Stimulated activated CD8-positive, alpha-beta memory T cell treated with anti-CD3 and anti-CD28 coated beads, Interleukin-4, amount 100 ng/mL, for 48 hours (primary cell): ENCODE measurements around the gene AKR7A2.
"Not testable (repeated sequence)": the region's sequence is repeated elsewhere in the genome, so short reads cannot be mapped to it uniquely, and the experiment has no call there.

ENCODE experiments used
- DNase-seq: peaks from one replicate; pipeline ENCODE4 v3.0.0-alpha.2; 2020

The AKR7A2 gene

DNA sequence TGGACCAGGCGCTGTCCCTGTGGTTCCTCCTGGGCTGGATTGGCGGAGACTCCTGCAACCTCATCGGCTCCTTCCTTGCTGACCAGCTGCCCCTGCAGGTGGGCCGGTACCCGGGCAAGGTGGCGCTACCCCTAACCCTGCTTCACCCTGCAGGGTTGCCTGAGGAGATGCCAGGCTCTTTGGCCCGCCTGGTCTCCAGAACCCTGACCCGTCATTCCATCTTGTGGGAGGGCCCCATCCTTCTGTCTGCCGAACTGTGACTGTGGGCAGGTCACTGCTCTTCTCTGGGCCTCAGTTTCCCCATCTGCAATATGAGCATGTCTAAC, 12.7 kb upstream of the AKR7A2 start:
- no peak for DNase-seq

DNA sequence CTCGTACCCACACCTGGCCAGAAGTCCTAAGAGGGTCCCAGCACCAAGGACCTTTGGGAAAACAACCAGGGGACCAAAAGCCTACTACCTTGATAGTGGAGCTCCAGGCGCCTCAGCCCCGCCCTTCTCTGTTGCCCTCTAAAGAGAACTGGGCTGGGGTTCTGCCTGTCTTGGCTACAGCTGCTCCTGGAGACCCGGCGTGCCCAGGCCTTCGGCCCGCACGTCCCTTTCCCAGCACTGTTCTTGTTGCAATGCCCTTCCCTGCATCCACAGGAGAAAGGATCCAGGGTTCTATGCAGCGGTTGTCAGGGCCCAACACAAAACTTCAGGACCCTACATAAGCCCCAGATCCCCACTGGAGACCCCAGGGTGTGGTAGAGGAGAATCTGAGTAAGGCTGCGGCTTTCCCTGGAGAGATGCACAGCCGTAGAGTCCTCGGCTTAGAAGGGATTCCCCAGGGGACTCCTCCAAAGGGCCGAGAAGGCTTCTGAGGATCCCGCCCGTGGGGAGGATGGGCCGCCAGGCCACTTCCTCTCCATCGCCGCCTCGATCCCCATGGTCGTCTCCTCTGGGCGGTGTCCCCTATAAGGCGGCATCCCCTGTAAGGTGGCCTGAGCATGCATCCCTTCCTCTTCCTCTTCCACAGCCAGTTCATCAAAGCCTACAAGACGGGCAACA, 12.2 kb upstream of the AKR7A2 start:
- DNase-seq, result no peak

DNA sequence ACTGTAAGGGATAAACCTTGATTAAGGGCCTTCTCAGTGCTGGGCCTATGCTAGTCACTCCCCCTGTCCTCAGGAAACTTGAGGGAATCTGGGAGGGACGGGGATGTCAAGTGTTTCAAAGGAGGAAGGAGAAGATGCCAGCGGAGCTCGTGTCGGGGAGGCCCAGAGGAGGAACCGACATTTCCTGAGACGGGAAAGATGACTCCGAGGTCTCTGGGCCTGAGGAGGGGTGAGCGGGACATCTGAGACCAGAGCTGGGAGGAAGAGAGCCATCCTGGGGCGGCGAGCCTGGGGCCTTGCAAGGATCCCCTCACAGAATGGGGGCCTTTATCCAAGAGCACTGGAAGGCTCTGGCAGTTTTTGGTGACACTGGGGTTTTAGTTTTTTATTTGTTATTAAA, 10.5 kb upstream of the AKR7A2 start:
- no peak for DNase-seq

DNA sequence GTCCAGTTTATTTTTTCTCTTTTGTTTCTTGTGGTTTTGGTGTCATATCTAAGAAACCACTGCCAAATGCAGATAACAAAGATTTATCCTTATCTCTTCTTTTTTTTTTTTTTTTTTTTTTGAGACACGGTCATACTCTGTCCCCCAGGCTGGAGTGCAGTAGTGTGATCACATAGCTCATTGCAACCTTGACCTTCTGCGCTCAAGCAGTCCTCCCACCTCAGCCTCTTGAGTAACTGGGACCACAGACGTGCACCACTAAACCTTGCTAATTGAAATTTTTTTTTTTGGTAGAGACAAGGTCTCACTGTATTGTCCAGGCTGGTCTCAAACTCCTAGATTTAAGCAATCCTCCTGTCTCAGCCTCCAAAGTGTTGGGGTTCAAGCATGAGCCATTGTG, 9.1 kb upstream of the AKR7A2 start:
- DNase-seq, result no peak

DNA sequence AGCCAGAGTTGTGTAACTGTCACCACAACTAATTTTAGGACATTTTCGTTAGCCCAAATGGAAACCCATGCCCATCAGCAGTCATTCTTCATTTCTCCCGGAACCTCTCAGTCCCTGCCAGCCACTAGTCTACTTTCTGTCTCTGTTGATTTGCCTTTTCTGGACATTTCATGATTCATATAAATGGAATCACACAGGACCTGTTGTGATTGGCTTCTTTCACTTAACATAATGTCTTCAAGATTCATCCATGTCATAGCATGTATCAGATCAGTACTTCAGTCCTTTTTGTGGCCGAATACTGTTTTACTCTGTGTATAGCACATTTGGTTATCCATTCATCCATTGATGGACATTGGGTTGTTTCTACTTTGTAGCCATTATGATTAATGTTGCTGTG, 7.3 kb upstream of the AKR7A2 start:
- DNase-seq, result no peak

DNA sequence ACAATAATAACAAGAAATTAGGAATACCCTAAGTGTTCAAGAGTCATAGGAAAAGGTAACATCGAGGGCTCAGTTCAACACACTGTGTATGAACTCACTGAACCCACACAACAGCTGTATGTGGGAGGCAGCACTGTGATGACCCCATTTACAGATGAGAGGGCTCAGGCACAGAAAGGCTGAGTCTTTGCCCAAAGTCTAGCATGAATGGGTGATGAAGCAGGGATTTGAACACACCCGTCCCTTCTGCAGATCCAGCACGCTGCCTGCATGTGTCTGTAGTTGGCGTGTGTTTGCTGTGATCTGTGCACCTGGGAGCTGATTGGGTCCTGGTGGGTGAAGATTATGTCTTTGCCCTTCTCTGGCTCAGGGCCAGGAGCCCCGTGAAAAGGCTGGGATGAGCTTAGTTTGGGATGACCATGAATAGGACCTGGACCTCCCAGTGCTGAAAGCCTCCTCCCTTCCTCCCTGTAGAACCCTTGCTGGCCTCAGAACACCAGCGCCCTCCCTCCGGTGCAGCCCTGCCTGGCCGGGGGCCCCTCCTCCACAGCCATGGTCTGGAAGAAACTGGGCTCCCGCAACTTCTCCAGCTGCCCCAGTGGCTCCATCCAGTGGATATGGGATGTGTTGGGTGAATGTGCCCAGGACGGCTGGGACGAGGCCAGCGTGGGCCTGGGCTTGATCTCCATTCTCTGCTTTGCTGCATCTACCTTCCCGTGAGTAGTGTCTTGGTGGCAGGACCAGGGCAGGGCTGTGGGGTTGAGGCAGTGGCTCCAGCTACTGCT, 5.4 kb upstream of the AKR7A2 start:
- DNase-seq, result no peak

DNA sequence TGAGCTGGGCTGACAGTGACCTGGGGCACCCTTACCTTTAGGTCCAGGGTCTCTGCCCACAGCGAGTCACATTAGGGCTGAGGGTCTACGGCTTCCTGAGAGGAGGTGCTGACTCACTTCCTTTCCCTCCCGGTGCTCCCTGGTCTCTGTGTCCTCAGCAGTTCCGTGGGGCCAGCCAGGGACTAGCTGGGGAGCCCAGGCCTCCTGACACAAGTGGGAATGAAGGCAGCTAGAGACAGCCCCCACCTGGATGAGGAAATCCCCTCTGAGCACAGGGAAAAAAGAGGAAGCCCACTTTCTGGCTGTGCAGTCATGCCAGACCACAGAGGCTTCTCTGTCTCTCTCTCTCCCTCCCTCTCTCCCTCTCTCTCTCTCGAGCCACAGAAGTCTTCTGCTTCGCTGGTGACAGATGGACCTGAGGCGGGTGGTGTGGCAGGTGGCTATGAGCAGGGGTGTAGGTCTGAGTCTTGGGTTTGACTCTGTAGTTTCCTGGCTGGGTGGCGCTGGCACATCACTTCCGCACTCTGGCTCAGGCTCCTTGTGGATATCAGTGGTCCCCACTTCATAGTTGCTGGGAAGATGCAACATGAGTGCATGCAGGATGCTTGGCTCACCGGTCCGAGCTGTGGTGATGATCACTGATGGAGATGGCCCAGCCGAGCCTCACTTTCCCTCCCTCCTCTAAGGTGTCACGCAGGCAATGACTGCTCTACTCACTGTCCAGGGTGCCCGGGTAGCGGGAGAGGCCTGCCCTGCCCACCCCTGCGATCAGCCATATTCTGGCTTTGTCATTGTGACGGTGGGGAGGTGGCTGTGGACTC, 3.6 kb upstream of the AKR7A2 start:
- DNase-seq, result no peak

DNA sequence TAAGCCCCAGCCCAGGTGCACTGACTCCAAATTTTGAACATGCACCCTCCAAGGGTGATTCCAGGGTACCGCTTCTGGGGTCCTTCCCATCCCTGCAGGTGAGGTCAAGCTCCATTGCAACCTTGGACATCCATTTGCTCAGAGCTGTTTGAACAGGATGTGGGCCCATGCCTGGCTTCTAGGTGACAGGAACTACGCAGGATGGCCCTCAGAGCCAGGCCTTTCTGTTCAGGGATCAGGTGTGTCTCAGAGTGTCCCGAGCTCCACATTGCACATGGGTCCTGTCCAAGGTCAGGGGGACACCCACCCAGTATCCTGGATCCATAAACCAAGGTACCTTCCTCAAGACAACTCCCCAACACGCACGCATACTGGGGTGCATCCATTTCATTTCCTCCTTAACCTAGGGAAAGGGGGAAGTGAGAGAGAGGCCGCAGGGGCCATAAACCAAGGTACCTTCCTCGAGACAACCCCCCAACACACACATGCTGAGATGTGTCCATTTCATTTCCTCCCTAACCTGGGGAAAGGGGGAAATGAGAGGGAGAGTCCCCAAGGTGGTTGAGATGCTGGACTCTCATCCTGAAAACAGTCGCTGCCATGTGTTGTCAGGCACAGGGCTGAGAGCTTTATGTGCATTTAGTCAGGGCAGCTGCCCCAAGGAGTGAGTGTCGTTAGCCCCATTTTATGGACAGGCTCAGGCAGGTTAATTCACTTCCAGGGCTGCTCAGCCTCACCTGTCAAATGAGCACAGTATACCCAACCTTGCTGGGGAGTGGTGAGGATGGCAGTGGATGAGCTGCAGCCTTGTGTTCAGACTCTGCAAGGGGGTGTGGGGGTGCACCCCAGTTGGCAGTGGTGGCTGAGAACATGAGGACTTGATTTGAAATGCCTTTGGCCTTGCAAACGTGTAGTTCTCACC, 2.3 kb upstream of the AKR7A2 start:
- DNase-seq, result no peak

DNA sequence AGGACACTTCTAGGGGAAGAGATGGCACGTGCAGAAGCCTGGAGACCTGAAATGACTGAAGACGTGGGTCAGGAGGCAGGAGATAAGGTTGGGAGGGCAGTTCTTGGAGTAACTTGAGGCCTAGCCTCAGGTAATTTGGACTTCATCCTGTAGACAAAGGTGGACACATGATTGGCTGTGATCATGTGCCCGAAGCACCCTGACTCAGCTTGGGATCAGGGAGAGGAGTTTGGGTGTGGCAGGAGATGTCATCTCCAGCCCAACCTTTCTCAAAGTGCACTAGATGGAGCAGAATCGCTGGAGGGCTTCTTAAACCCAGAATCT, 1.7 kb upstream of the AKR7A2 start:
- no peak for DNase-seq

DNA sequence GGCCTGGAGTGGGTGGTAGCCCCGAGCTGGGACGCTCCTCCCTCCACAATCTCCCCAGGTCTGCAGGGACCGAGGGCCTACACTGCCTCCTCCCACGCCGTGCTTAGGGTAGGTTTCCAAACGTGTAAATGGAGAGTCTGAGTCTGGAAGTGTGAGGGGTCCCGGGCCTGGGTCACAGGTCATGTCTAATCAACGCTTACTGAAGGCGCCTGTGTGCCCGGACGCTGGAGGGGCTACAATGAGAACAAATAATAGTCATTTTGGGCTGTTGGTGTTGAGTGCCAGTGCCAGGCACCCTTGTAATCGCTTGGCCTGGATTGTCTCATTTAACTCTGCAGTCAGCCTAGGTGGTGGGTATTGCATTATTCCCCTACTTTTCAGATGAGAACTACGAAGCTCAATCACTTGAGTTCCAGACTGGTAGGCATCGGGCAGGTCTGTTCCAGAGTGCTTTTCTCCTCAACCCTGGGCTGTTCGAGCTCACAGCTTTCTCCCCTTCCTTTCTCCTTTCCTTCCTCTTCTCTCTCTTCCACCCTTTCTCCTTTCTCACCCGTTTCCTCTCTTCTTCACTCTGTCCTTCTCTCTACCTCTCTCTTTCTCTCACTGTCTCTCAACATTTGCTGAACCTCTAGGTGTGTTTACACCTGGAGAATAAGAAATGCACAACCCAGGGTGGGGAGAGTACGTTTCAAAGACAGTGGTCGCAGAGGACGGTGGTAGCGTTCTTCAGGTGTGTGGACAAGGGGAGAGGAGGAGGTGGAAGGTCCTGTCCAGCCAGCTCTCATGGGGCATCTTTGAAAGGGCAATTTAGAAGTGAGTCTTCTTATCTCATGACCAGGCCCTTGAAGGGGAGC, 1.1 kb upstream of the AKR7A2 start:
- DNase-seq, result peak; percentile 62

DNA sequence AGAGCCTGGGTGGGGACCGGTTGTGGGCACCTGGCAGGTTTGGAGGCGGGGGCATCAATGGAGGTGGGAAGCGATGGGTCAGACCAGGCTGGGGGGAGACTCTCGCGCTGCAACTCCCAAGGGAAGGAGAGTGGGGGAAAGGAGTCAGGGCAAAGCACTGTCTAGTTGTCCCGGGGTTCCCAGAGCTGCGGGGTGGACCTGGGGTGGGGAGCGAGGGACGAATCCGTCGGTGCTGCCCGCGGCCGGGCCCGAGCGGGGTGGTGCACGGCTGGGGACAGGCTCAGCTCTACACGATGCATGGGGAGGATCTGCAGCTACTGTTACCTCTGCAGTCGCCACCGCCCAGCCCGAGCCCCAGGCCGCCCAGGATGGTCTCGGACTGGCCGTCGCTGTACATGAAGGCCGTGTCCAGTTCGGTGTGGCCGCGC, 427 bp downstream of the AKR7A2 start:
- DNase-seq, result peak; percentile 37

DNA sequence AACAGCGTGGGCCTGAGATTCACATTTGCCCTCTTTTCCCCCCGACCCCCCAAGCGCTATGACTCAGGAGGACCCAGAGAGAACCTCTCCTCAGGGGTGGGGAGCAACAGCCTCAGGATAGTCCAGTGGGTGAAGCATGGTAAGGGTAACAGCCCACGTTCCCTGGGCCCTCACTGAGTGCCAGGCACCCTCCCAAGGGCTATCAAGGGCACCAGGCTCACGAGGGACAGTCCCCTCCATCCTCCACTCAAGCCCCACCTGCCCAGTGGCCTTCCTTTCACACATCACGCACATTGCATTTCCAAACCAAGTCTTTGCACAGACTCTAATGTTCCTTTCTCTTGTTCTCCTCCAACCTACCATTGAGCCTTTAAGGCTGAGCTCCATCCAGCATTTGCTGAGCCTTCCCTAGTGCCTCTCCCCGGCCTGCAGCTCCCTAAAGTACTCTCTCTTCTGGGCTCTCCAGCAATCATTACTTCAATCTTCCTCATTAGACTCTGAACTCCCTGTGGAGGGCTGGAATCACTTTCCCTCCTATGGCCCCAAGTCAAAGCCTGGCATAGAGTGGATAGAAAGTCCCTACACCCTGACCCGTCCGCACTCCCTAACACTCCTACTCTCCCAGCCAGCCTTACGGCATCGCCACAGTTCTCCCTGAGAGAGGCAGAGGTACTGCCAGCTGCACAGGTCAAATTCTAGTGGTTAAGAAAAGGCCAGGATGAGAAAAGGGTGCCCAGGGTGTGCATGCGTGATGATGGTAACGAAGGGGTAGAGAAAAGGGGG, 1.0 kb downstream of the AKR7A2 start:
- DNase-seq, result no peak

DNA sequence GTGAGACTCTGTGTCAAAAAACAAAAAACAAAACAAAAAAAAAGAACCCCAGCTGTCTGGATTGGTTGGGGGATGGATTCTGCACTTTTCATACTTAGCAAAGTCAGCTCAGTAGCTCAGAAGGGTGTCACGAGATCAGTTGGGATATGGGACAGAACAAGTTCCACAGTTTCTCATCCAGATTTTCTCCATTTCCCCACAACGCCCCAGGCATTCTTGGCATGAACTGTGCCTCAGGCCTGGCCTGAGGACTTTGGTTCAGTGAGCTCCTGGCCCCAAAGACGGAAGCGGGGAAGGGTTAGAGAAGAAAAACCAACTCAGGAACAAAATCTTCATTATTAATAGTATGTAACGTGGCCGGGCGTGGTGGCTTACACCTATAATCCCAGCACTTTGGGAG, 1.9 kb downstream of the AKR7A2 start:
- no peak for DNase-seq

DNA sequence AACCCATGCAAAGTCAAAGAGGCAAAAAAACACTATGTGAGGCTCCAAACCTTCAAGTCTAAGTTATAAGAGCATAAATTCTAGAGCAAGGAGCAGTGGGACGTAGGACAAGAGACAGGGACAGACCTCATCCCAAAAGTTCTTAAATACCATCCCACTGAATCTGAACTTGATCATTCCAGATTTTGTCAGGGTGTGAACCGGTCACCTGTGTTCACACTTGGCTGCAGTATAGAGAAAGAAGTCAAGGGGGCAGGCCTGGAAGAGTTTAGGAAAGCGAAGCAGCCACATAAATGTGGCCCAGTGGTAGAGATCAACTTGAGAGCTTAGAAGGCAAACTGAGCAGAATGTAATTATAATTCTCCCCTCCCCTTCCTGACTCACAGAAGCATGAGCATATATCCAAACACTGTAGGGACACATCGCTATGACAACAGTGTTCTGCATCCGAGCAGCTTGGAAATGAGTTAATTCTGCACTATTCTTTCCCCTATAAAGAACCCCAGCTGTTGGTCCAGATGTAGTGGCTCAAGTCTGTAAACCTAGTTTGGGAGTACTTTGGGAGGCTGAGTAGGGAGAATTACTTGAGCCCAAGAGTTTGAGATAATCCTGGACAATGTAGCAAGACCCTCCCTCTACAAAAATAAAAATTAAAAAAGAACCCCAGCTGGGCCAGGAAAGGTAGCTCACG, 2.7 kb downstream of the AKR7A2 start:
- no peak for DNase-seq

DNA sequence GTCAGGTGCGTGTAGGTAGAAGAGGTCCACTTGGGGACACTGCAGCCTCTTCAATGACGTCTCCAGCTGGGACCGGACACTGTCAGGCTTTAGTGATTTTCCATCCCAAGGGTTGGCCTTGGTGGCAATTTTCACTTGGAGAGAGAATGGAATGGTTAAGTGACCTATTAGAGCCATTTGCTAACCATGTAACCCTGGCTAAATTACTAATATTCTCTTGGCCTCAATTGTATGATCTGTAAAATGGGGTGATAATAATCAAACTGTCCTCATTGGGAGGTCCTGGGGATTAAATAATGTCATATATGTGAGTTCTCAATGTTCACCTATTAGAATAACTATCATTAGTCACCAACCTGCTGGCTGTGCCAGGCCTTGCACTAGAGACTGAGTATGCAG, 3.4 kb downstream of the AKR7A2 start:
- no peak for DNase-seq

DNA sequence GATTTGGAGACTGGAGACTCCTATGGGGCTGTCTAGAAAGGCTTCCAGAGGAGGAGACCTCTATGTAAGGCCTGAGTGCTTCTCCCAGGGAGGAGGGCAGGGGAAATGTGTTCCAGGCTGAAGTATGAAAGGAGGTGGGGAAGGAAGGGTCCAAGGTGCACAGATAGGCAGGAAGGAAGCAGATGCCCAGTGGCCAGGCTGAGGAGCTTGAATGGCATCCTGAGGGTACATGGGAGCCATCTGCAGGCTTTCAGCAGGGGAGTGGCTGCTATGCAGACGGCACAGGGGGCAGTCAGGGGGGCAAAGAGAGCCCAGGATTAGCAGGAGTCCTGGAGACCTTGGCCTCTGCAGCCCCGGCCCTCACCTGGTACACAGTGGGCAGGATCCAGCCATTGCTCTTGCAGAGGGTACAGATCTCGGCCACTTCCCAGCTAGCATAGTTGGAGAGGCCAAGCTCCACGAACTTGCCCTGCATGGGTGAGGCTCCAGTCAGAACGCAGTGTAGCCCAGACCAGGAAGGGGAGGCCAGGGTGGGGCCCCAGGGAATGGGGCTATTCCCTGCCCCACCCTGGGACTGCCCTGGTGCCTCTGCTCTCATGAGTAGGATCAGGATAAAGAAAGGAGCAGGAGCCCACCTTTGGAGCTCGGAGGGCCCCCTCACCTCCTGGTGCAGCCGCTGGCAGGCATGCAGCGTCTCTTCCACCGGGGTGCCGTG, 4.0 kb downstream of the AKR7A2 start:
- no peak for DNase-seq

DNA sequence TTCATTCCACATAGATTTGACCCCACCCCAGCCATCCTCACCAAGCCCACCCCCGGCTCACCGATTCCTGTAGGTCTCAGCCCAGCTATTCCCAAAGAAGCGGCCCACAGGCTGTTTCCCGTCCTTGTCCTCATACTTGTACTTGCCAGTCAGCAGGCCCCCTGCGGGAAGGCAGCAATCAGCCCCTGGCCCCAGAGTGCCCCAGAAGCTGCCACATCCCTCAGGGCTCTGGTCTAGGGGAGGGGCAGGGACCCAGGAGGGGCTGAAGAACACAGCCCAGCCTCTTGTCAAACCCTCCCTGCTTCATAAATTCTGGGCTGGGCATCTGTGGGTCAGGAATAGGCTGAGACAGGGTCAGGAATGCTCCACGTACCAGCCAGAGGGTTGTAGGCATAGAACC, 5.0 kb downstream of the AKR7A2 start:
- no peak for DNase-seq

DNA sequence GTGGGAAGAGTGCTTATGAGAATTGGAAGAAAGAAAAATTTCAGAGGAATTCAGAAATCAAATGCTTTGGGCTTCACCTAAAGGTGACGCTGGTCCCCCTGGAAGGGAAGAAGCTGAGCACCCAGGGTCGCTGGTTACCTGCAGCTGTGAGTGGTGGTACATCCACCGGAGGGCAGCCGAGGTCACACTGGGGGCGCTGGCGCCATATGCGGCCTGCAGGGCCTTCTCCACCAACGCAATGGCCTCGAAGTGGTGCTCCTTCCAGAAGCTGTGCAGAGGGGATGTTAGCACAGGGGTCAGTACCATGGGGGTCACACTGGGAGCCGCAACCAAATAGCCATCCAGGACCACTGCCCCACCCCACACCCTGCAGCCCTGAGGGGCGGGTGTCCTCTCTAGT, 6.1 kb downstream of the AKR7A2 start:
- DNase-seq, result no peak

DNA sequence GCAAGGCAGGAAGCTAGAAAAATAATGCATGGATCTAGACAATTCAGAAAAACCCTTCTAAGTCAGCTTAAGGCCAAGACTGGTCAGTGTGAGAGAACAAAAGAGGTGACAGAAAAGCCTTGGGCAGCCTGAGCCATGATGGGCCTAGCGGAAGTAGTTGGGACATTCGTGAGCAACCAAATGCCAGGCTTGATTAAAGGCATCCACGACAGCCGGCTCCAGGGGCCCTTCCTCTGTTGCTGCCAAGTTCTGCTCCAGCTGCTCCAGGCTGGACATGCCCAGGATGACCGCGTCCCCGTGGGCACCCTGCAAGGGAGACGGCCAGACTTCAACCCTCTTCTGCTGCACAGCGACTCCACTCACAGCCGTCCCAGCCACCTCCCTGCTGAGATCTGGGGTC, 7.9 kb downstream of the AKR7A2 start:
- not testable (repeated sequence) for DNase-seq

DNA sequence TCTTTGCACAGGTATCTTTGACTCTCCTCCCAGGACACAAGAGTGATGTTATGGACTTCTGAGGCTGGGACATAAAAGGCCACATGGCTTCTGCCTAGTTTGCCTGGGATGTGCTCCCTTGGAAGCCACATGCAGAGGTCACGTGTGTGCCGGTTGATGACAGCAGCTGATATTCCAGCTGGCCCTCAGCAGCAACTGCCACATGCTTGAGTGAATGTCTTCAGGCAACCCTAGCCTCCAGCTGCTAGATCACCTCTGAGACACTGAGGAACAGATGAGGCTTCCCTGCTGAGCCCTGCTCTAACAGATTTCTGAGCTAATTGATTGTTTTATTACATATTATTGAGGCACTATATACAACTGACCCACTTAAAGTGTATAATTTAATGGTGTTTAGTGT, 11.7 kb downstream of the AKR7A2 start:
- DNase-seq, result no peak
